IPS DF 19.7 (cell line): ENCODE data around the gene TEPSIN.
A peak's percentile ranks its signal among the peaks of the same experiment; 100 is the strongest.

Experiments used
- DNase-seq: peaks from one replicate; pipeline ENCODE4 v3.0.0-alpha.2; 2013; ENCODE audit warnings: low read depth, low spot score

The TEPSIN gene

DNA sequence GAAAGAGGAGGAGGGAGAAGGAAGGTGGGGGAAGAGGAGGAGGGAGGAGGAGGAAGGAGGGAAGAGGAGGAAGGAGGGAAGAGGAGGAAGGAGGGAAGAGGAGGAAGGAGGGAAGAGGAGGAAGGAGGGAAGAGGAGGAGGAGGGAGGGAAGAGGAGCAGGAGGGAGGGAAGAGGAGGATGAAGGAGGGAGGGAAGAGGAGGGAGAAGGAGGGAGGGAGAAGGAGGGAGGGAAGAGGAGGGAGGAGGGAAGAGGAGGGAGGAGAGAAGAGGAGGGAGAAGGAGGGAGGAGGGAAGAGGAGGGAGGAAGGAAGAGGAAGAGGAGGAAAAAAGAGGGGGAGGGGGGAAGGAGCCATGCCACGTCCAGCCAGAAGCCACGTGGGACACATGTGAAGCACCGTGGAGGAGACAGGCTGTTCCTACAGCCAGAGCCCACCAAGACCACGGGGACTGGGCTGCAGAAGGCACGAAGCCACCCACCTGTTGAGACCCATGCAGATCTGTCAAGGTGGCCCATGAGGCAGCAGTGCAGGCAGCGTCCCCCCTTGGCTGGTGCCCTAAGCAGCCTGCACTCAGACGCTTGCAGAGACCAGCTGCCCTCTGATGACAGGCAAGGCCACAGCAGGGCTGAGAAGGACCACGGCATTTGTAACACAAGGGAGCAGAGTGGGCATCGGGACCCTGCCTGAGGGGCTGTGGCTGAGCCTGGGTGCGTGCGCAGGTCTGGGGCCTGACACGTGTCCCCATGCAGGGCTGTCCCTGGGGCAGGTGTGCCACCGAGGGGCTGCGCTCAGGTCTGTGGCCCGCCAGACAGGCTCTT, 10.6 kb upstream of the TEPSIN start:
- no peak for DNase-seq

GRCh38 chr17:81248649-81249048, 9.8 kb upstream of the TEPSIN start:
- no peak for DNase-seq

DNA sequence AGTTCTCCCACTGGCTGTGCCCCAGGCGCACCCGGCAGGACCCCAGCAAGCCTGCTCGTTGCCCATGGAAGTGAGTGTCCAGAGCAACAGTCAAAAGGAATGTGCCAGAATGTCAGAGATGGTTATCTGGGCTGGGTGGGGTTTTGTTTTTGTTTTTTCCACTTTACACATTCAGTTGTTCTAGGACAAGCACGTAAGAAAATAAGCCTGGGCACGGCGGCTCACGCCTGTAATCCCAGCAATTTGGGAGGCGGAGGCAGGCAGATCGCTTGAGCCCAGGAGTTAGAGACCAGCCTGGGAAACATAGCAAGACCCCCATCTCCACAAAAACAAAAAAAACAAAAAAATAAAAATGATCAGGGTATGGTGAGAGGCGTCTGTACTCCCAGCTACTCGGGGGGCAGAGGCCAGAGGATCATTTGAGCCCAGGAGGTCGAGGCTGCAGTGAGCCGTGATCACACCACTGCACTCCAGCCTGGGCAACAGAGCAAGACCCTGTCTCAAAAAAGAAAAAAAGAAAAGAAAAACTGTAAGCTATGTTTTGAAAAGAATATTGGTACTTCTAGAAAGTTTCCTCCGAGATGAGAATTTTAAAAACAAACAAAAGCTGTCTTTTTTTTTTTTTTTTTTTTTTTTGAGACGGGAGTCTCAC, 8.6 kb upstream of the TEPSIN start:
- DNase-seq: no peak

DNA sequence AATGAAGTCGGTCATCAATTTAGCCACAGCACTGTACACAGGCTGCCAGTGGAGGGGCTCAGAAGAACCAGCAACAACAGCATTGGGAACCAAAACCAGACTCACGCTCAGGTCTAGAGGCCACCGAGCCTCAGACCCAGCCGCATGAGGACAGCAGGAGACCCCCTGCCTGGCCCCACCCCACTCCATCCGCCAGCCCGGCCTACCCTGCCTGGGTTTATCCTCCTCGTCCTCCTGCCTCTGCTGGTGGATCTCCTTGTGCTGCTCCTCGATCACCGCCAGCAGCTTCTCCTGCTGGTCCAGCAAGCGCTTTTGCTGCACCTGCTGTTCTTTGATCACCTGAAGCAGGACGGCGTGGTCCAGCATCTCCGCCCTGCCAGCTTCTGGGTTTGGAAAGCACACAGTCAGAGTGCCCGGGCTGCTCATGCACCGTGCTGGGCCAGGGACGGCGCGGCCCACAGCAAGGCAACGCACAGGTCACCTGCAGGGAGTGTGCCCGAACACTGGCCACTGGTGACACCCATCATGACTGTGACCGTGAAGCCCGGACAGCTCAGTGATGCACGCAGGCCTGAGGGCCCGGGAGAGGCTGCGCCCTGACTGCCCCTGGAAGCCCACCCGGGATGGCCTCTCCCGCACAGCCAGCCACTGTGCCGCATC, 8.0 kb upstream of the TEPSIN start:
- DNase-seq: no peak

DNA sequence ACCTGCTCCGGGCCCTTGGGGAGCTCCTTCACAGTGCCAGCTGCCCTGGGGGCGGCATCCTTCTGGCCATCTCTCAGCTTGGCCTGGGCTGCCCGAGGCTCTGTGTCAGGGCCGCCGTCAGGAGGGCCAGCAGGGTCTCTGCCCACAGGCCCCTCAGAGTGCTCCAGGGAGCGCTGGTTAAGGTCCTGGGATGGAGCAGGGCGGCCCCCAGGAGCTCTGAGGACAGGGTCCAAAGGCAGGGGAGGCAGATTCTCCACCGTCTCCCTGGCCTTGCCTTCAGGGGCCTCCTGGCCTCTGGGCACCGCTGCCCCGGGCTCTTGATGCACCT, 7.5 kb upstream of the TEPSIN start:
- no peak for DNase-seq

DNA sequence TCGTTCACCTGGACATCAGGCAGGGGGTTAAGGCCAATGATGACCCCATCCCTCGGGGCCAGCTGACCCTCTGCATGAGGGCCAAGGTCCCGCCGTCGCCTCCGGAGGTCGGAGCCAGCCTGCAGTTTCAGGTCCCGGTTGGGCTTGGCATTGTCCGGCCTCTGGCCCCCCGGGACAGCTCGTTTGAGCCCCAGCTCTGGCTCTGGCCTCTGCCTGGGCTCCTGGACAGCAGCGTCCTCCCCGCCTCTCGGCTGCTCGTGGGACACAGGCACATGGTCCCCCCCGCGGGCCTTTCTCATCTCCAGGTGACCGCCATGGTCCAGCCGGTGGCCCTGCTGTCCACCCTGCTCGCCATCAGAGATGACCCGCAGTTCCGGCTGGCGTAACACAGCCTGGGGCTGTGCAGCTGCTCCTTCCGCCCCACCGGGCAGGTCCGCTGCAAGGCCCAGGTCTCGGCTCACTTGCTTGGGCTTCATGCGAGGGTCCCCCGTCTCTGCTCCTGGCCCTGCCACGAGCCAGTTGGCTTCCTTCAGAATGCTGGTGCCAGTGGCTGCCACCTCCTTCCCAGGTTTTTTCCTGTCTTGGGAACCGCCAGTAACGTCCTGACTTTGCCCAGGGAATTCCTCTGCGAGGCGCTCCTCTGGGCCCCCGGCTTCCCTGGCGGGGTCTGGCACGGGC, 6.9 kb upstream of the TEPSIN start:
- no peak for DNase-seq

DNA sequence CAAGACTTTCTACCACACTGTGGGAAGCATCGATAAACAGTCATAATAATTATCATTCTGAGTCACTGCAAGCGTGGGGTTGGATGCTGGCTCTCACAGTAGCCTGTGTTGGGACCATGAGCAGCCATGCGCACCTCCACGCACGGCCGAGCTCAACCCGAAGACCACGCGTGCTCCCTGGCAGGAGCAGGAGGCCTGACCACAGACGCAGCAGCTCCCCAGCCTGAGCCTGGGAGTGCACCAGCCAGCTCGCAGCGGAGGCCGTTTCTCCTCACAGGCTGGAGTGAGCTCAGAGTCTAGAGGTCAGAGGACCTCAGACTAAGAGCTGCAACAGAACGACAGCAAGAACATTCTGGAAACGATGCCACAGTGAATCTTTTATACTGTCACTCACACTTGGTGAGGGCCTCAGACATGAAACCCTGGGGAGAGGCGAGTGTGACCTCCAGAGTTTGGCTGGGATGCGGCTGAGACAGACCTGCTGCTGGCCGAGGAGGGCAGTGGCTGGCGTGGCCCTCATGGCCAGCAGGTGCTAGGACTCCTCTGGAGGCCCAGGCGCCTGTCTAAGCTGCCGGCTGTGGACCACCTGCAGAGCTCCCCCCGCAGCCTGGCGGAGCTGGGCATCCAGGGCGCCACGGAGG, 6.3 kb upstream of the TEPSIN start:
- DNase-seq: no peak

DNA sequence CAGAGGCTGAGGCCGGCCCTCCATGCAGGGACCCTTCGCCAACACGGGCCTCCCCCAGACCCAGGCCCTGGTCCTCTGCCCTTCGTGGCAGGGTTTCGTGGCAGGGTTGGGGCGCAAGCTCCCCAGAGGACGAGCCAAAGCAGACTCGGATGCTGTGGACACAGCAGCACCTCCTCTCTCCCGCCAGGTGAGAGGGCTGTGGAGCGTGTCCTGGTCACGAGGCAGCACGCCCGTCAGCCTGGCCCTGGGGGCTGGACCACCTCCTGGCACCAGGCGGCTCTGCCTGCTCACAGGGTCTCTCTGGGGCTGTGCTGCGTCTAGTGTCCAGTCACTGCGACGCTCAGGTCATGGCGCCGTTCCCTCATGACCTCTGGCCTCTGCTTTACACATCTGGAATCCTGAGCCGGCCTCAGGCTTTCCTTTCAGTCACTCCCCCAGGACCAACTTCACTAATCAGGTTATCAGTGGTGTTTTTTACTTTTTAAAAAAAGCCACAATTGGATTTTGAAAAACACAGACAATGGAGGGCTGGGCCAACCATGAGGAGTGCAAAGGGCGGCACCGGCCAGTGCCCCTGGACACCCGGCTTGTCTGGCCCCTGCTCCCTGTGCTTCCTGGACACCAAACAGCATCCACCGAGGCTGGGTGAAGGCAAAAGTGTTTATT, 5.6 kb upstream of the TEPSIN start:
- DNase-seq: no peak

GRCh38 chr17:81243333-81243664, 4.4 kb upstream of the TEPSIN start:
- DNase-seq: no peak

- no peak for DNase-seq
Observed at GRCh38 chr17:81242421-81243332, 3.8 kb upstream of the TEPSIN start.

- peak; percentile 42 for DNase-seq
Observed at GRCh38 chr17:81241648-81242420, 3.0 kb upstream of the TEPSIN start.

DNA sequence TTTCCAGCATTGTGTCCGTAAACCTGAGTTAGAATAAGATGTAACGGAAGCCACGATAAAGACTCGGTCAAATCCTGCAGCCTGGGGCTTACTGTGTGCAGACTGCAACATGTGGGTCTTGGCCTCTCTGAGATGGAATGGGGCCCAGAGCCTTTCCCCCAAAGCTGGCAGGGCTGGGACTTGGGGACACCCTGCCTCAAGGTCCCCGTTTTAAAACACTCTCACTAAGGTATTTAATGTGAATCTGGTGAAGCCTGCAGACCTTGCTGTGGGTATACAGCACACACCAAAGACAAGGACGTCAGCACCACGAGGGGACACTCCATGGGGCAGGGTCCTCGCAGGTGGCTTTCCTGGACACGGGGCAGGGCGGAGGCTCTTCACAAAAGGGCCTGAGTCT, 2.3 kb upstream of the TEPSIN start:
- no peak for DNase-seq

- DNase-seq: no peak
Observed at GRCh38 chr17:81240761-81241160, 1.9 kb upstream of the TEPSIN start.

GRCh38 chr17:81239714-81240555, 1.1 kb upstream of the TEPSIN start:
- DNase-seq: no peak

- DNase-seq: no peak
Observed at GRCh38 chr17:81238490-81238814, 403 bp downstream of the TEPSIN start.

- DNase-seq: no peak
Observed at GRCh38 chr17:81237591-81238489, 1.0 kb downstream of the TEPSIN start.

DNA sequence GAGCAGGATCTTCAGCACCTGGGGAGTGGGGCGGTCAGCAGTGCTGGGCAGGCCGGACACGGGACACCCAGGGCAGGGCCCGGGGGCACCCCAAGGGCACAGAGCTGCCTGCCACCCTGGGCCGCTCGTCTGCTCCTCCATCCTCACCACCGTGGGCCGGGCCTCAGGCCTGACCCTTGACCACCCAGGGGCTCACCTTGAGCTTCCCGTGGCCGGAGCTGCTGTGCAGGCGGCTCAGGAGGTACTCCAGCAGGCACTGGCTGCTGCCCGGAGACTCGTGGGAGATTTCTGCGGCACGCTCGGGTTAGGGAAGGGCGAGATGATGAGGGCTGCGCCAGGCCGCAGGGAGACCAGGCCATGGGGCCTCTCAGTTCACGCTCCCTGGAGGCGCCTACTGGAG, 2.1 kb downstream of the TEPSIN start:
- no peak for DNase-seq
